Measurements from ENCODE around the gene CAPN9.
"Not testable (repeated sequence)": the region's sequence is repeated elsewhere in the genome, so short reads cannot be mapped to it uniquely, and the experiment has no call there.

The CAPN9 gene

DNA sequence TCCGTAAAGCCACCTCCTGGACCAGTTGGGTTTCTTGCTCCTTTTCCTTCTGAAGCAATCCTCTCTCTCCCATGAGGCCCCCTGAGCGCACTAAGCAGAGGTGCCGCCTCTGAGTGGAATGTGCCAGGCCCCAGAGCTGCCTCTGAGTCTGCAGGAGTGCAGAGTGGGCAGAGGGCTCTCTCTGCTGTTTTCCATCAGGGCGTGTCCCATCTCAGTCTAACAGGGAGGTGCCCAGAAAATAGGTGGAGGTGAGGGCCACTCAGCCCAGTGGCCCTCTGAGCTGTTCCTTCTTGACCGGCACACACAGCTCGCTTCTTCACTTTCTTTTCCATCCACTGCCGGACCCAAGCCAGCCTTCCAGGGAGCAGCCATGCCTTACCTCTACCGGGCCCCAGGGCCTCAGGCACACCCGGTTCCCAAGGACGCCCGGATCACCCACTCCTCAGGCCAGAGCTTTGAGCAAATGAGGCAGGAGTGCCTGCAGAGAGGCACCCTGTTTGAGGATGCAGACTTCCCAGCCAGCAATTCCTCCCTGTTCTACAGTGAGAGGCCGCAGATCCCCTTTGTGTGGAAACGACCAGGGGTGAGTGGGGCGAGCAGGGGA lies at the start of gene CAPN9:
Gene CAPN9 (plus strand): TSS at position 262 of the 604 bp plus-strand sequence. CDS start 109 bp downstream, at position 371.
- DNase-seq: no peak

DNA sequence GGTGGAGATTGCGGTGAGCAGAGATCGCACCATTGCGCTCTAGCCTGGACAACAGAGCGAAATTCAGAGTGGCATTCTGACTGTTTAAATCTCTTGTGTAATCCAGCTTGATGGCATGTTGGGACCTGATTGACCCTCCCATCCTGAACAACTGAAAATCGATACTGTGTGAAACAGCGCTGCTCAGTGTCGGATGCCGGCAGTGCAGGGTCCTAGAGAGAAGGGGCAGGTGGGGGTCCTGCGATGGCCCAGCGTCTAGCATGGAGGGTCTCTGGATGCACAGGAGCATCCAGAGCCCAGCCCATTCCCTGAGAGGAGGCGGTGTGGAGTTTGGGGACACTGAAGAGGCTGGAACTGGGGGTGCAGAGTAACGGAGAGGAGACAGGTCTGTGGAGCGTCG lies 49.1 kb upstream of the CAPN9 start:
- no peak for DNase-seq

GRCh38 chr1:230698964-230699363 lies 48.2 kb upstream of the CAPN9 start:
- not testable (repeated sequence) for DNase-seq

DNA sequence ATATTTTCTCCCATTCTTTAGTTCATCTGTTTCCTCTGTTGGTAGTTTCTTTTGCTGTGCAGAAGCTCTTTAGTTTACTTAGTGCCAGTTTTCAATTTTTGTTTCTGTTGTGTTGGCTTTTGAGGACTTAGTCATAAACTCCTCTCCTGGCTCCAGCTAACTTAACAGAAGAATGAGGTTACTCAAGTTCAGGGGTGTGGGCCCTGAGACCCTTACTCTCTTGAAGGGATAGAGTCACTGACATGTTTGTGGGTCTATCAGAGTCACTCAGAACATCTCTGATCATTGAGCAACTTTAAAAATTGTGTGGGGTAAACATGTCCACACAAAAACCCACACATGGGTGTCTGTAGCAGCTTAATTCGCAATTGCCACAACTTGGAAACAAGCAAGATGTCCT lies 47.5 kb upstream of the CAPN9 start:
- DNase-seq: no peak

DNA sequence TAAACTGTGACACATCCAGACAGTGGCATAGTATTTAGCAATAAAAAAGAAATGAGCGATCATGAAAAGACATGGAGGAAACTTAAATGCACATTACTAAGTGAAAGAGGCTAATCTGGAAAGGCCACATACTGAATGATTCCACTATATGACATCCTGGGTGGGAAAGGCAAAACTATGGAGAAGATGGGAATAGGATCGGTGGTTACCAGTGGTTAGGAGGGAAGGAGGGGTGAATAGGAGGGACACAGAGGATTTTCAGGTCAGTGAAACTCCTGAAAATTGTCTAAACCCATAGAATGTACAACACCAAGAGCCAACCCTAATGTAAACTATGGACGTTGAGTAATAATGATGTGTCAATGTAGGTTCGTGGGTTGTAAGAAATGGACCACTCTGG lies 47.1 kb upstream of the CAPN9 start:
- no peak for DNase-seq

DNA sequence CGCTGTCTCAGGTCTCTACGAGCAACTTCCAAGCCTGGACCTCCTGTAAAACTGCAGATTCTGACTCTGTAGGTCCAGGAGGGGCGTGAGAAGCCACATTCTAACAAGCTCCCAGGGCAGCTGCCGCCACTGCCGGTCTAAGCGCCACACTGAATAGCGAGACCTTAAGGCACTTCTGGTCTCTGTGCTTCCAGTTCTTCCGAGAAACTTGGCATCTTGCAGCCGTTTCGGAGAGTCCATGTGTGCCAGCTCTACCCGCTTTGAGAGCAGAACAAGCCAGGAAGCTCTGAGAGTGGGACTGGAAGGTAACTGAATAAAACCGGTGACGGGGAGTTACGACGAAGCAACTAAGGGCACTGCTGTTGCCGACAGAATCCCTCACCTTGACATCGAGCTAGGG lies 45.8 kb upstream of the CAPN9 start:
- no peak for DNase-seq

DNA sequence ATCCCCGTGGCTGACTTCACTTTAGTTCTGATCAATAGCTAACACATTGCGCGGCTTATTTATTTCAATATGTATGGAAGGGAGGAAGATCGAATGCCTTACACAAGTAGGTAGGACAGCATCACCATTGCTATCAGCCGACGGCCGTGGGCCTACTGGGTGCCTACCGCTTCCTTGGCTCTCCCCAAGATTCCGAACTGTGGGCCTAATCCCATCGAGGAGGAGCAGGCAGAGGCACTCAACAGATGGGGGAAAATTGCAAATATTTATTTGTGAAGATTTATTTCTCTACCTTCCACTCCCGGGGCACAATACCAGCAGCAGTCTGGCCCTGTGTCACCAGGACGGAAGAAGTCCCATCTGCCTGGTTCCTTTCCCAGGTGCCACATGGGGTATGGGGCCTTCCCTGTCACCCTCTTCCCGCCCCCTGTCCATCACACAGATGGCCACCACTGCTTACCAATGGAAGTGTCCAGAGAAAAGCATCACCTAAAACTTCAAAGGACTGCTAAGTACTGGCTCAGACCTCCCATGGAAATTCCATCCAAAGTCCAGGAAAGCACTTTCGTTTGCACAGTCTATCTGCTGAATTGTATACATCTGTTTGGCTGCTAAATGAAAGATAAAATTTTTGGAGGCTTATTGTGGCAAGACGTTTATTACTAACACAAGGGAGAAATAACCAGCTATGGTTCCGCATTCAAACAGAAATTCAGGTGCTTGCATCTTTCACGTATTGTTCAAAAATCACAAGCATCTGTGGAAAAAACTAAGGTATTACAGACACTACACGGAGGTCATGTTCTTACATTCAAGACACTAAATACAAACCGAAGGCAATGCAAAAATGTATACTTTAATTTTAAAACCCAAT lies 45.1 kb upstream of the CAPN9 start:
- no peak for DNase-seq

GRCh38 chr1:230702934-230703678 lies 44.1 kb upstream of the CAPN9 start:
- DNase-seq: no peak

GRCh38 chr1:230703679-230704385 lies 43.4 kb upstream of the CAPN9 start:
- no peak for DNase-seq

- DNase-seq: no peak
Measured at GRCh38 chr1:230704830-230705229, 42.4 kb upstream of the CAPN9 start.

DNA sequence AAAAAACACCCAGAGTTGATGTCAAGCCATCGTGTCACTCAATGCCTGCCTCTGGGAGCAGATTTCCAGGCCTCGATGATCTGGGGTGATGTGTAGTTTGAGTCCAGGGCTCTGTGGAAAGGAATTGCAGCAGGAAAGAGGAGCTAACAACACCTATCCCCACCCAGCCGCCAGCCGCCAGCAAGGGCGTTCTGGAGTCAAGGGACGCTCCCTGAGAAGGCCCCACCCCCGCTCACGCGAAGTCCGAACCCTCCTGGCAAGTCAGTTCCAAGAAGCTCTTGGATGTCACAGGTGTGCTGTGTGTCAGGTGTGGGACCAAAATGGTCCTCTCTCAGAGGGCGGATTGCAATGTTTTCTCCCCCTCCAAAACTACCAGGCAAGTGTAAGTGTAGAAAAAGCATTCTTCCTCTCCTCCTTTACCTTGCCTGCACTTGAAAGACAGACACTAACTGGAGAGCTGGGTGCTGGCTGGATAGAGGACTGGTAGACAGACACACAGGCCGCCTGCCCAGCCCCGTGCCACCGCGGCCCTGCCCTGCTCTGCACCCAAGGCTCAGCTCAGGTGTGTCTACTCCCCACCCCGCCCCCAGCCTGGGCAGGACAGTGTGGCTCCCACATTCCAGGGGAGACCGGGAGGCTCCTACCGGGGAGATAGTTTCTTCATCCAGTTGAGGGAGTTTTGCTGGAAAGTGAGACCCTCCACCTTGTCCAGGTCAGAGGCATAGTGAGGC lies 41.7 kb upstream of the CAPN9 start:
- DNase-seq: no peak

DNA sequence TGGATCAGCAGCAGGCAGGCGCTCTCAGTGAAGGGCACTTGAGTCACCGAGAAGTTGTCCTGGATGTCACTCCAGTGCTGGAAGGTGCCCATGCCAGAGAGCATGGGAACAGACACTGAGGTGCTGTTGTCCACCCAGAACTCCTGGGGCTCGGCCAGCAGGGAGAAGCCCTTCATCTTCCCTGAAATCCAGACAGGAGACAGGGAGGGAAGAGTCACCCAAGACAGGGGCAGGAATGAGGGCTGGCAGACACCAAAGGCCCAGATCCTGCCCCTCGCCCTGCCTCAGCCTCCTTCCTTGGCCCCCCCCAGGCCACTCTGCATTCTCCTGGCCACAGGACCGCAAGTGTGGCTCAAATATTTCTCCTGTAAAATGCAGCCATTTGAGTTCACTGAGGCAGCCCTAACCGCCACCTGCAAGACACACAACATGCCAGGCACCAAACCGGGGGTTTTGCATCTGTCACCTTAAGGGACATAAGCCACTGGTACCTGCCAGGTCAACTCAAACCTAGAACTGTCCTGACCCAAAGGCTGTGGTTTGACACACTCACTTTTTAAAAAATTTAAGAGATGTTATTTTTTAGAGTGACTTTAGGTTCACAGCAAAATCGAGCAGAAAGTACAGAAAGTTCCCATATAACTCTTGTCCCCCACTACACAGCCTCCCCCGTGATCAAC lies 41.0 kb upstream of the CAPN9 start:
- no peak for DNase-seq

GRCh38 chr1:230706887-230707731 lies 40.1 kb upstream of the CAPN9 start:
- DNase-seq: no peak

DNA sequence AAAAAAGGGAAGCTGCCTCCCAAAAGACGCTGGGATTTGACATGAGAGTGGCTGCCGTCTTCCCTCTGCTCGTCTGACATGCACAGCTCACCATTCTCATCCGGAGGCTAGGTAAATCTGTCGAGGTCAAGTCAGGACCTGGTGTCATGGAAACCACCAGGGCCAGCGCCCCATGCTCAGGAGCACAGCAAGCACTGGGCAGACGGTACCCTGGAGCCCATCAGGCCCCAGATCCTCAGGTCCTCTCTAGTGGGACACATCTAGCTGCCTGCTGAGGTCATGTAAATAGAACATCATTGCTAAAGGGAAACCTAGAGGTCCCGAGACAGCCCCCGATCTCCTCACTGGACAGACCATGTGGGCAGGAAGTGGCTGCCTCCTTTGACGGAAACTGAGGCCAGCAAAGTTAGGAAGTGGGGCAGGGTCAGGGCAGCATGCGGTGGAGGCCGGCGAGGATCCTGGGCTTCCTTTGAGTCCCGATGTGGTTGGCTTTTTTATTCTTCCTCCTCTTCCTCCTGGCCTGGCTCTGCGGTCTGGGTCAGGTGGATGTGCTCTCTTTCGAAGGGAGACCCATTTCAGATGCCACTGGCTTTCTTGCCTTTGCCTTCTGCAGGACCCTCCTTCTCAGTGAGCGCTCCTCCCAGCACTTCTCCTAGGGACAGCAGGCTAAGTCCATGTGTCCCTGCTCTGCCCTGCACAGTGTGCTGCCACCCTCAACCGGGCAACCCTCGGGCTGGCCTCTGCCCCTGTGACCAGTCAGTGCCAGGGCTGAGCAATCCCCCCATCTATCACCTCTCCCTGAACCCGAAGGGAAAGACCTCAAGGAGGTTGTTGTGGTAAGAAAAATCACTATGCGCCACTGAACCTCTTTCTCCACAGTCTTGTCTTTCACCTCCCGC lies 39.2 kb upstream of the CAPN9 start:
- DNase-seq: no peak

DNA sequence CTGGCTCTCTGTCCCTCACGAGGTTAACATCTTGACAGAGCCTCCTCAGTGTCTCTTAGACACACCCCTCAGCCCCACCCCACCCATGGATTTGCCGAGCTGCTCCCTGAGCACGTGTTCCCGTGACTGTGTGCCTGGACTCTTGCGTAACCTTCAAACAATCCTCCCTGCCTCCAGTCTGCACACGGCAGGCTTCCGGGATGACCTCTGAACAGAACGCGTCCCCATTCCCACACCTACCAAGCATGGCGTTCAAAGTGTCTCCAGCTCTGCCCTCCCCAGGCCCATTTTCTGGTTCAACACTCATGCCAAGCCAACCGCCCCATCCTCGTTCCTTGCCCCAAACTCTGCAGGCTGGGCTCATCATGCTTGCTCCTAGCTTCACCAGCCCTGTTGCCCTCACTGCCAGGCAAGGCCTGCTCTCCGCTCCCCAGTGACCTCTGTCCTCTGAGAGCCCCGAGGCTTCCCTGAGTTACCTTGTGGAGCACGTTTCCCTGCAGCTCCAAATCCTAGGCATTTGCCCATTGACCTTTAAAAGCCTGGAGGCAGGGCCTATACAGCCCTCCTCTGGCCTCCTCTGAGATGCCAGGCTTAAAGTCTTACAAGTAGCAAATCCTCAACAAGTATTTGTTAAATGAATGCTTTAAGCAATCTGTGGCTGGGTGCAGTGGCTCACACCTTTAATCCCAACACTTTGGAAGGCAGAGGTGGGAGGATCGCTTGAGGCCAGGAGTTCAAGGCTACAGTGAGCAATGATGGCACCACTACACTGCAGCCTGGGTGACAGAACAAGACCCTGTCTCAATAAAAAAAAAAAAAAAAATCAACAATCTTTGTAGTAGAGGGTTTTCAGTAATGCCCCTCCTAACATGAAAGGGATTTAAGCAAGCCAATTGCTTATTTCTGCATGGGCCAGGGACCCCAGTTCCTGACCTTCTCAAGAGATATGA lies 38.3 kb upstream of the CAPN9 start:
- DNase-seq: no peak

DNA sequence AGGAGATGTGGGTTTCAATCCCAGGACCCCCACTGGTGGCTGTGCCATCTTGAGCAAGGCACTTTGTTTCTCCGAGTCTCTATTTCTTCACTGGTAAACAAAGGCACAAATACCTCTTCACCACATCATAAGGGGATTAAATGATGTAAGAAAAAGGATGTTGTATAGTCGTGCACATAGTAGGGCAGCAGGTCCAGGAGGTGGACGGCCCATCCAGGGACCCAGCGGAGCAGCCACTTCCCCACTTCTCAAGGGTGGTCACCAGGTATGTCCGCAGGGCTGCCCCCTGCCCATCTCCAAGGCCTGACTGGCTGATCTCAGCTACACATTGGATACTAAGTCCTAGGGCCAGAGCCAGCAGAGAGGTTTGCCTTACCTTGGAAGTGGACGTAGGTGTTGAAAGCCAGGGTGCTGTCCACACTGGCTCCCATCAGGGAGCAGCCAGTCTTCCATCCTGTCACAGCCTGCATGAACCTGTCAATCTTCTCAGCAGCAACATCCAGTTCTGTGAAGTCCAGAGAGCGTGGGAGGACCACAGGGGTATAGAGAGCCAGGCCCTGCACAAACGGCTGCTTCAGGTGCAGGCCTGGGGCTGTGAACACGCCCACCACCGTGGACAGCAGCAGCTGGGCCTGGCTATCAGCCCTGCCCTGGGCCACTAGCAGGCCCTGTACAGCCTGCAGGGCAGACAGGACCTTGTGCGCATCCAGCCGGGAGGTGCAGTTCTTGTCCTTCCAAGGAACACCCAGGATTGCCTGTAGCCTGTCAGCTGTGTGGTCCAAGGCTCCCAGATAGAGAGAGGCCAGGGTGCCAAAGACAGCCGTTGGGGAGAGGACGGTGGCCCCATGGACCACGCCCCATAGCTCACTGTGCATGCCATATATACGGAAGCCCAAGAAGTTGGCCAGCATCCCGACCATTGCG lies 37.3 kb upstream of the CAPN9 start:
- DNase-seq: no peak

DNA sequence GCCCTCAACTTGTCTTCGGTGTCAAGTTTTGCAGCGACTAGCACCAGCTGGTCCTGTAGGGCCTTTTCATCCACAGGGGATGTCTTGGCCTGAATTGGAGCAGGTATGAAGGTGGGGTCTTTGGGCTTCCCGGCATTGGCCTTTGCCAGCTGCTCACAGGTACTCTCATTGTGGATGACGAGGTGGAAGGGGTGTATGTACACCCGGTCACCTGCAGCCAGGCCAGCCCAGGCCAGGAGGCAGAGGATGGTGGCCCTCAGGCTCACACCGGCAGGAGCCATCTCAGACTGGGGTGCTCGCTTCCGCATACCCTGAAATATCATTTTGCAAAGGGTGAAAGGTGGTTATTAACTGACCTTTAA lies 36.7 kb upstream of the CAPN9 start:
- no peak for DNase-seq

Measured in AML-193 (cell line).